ENCODE data around the gene ASF1A. TPM values are rescaled to one million over a fixed set of nuclear protein-coding genes. Genes with fewer than 3 reads are reported as not detected.

Gene ASF1A
- polyA plus RNA-seq, 1 donor = 20.1 TPM

DNA sequence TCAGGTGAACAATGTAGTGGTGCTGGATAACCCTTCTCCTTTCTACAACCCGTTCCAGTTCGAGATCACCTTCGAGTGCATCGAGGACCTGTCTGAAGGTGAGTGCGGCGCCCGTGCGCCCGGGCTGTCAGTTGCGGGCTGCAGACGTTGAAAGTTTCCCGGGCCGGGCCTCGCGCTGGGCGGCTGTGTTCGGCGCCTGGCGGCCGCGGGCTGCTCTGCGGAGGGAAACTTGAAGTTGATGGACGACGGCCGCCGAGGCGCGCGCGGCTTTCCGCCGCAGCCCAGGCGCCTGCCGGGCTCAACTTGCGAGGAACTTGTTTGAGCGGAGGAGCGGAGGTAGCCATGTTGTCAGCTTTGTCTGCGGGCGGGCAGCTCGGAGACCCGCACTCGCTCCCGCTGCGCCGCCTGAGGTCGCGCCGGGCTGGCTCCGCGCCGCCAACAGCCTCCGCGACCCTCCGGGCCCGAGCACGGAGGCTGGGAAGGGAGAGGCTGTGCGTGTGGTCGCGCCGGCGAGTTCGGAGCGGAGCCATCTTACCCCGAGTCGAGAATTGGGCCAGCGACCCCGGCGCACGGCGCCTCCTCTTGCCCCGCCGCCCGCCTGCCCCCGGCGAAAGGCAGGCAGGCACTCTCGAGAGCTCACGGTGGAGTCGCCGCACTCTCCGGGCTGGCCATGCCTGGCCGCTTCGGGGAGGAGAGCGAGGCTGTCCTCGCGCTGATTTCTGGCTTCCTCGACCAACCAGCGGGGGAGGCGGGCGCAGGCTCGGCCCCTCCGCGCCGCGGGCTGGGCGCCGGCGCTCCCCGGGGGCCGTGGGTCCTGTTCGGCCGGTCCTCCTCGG is 691 bp downstream of the ASF1A start:
- DNase-seq = peak; percentile 37 to 76
- Histone ChIP-seq H3K9me3 (ENCODE audit: control insufficient read depth, low read depth, low read length) (no peaks in the 10 kb centered on the region), H3K27ac (ENCODE audit: low read length) (peak overlapping the region; percentile 90), H3K27me3 (ENCODE audit: control insufficient read depth, insufficient read depth, low read length) (no peaks in the 10 kb centered on the region), H3K36me3 (ENCODE audit: control insufficient read depth, insufficient read depth, low read length) (peaks cover 8% of the 10 kb centered on the region), H3K4me1 (ENCODE audit: control insufficient read depth, insufficient read depth, low read length) (no peaks in the 10 kb centered on the region), H3K4me3 (ENCODE audit: low read length) (peak overlapping the region; percentile 92)
- no CpG with 5 or more reads among the region's 102 CpGs for WGBS (ENCODE audit: insufficient coverage, low lambda C conversion rate)

DNA sequence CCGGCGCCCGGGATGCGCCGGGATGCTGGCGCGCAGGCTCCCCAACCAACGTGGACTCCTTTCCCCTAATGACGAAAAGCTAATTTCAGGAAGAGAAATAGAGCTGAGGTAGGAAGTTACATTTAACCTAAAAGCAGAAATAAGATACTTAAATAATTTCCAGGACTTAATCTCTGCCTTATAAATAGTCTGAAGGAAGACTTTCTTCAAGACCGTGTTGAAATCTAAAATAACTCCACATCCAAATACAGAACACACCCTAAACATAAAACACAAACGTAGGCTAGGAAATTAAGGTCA is 1.3 kb downstream of the ASF1A start:
- Histone ChIP-seq H3K4me3 (ENCODE audit: low read length) (peak overlapping the region; percentile 92), H3K4me1 (ENCODE audit: control insufficient read depth, insufficient read depth, low read length) (no peaks in the 10 kb centered on the region), H3K9me3 (ENCODE audit: control insufficient read depth, low read depth, low read length) (no peaks in the 10 kb centered on the region), H3K27ac (ENCODE audit: low read length) (peak overlapping the region; percentile 90), H3K36me3 (ENCODE audit: control insufficient read depth, insufficient read depth, low read length) (peaks cover 8% of the 10 kb centered on the region), H3K27me3 (ENCODE audit: control insufficient read depth, insufficient read depth, low read length) (no peaks in the 10 kb centered on the region)
- 0% methylated on average over 1 of the region's 11 CpGs for WGBS (ENCODE audit: insufficient coverage, low lambda C conversion rate)
- no peak for DNase-seq

DNA sequence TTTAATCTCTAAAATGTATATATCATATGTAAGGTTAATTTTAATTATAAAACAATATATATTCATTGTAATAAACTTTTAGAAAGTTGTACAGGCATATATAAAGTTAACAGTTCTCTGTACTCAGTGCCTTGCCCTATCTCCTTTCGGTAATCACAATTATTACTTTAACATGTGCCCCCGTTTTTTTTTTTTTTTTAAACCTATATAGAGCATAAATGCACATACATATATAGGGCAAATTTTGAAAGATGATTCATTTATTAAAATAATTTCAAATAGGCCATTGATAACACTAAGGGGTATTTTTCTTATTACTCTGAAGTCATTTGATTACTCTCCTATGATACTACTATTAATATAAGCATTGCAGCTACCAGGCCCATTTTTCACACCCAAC is 1.9 kb downstream of the ASF1A start:
- Histone ChIP-seq H3K9me3 (ENCODE audit: control insufficient read depth, low read depth, low read length) (no peaks in the 10 kb centered on the region), H3K36me3 (ENCODE audit: control insufficient read depth, insufficient read depth, low read length) (peaks cover 8% of the 10 kb centered on the region), H3K27ac (ENCODE audit: low read length) (no peak overlapping the region), H3K4me1 (ENCODE audit: control insufficient read depth, insufficient read depth, low read length) (no peaks in the 10 kb centered on the region), H3K27me3 (ENCODE audit: control insufficient read depth, insufficient read depth, low read length) (no peaks in the 10 kb centered on the region), H3K4me3 (ENCODE audit: low read length) (no peak overlapping the region)
- no CpG with 5 or more reads among the region's 2 CpGs for WGBS (ENCODE audit: insufficient coverage, low lambda C conversion rate)
- no peak for DNase-seq

DNA sequence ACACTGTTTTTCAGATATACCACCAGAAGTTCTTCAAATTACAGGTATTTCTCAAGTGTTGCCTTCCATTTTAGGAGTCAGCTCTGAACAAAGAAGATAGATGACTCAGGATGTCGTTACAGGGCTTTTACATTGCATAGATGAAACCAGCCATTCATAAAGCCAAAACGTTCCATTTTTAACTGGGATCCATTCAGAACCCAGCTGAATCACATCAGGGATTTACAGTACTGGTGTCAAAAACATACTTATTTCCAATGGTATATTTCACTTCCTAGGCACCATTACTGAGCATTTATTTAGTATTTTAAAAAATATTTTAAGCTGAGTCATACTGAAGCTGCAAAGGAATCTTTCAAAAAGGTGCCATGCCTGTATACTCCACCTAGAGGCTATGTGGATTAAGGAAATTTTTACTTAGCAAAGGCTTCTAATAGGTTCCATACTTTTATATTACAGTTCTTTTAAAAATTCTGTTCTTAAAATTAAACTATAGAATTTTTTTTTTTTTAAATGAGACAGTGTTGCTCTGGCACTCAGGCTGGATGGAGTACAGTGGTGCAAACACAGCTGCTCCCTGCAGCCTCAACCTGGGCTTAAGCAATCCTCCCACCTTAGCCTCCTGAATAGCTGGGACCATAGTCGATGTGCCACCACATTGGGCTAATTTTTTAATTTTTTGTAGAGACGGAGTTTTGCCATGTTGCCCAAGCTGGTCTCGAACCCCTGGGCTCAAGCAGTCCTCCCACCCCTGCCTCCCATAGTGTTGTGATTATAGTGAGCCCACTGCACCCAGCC is 2.6 kb downstream of the ASF1A start:
- Histone ChIP-seq H3K9me3 (ENCODE audit: control insufficient read depth, low read depth, low read length) (no peaks in the 10 kb centered on the region), H3K36me3 (ENCODE audit: control insufficient read depth, insufficient read depth, low read length) (peaks cover 8% of the 10 kb centered on the region), H3K27me3 (ENCODE audit: control insufficient read depth, insufficient read depth, low read length) (no peaks in the 10 kb centered on the region), H3K4me3 (ENCODE audit: low read length) (no peak overlapping the region), H3K27ac (ENCODE audit: low read length) (no peak overlapping the region), H3K4me1 (ENCODE audit: control insufficient read depth, insufficient read depth, low read length) (no peaks in the 10 kb centered on the region)
- no CpG with 5 or more reads among the region's 5 CpGs for WGBS (ENCODE audit: insufficient coverage, low lambda C conversion rate)
- DNase-seq = peak in 1 of 2 donors; percentile 11

DNA sequence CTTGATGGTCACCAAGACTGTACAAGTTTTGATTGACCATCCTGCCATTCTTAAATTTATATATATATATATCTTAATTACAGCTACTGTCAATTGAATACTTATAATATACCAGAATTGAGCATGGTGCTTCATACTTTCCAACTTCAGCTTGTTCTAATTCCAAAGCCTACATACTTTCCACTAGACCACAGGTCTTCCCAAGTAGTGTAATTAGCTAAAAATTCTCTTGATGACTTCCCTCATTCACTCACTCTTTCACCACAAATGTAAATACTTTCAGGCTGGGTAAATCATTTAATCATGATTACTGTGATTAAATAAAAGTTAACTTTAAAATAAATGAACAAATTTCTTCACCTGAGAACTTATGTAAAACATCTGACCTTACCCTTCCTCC is 3.4 kb downstream of the ASF1A start:
- no peaks in the 10 kb centered on the region for H3K4me1 ChIP-seq (ENCODE audit: control insufficient read depth, insufficient read depth, low read length)
- no peak for DNase-seq
- H3K4me3 ChIP-seq (ENCODE audit: low read length) = no peak overlapping the region
- no peak overlapping the region for H3K27ac ChIP-seq (ENCODE audit: low read length)
- no peaks in the 10 kb centered on the region for H3K9me3 ChIP-seq (ENCODE audit: control insufficient read depth, low read depth, low read length)
- H3K36me3 ChIP-seq (ENCODE audit: control insufficient read depth, insufficient read depth, low read length) = peaks cover 16% of the 10 kb centered on the region
- no peaks in the 10 kb centered on the region for H3K27me3 ChIP-seq (ENCODE audit: control insufficient read depth, insufficient read depth, low read length)

DNA sequence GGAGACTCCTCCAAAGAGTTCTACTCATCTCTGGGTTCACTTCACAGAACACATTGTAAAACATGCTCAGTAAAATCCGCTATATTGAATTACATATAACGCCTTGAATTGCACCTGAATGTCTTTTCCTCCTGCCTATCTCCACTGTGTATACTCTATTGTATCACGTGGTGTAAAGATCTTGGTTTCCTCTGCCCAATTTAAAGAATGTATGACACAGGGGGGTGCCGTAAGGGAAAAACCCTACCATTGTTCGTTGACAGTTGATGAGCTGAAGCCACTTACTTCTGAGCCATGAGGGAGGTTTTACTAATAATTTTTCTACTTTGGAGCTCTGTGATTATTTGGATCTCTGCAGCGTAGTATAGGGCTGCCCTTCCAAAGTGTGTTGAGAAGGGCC is 6.0 kb downstream of the ASF1A start:
- no peak overlapping the region for H3K27ac ChIP-seq (ENCODE audit: low read length)
- DNase-seq = no peak
- WGBS (ENCODE audit: insufficient coverage, low lambda C conversion rate) = no CpG with 5 or more reads among the region's 6 CpGs
- H3K4me3 ChIP-seq (ENCODE audit: low read length) = no peak overlapping the region
- H3K27me3 ChIP-seq (ENCODE audit: control insufficient read depth, insufficient read depth, low read length) = no peaks in the 10 kb centered on the region
- H3K9me3 ChIP-seq (ENCODE audit: control insufficient read depth, low read depth, low read length) = no peaks in the 10 kb centered on the region
- no peaks in the 10 kb centered on the region for H3K4me1 ChIP-seq (ENCODE audit: control insufficient read depth, insufficient read depth, low read length)
- H3K36me3 ChIP-seq (ENCODE audit: control insufficient read depth, insufficient read depth, low read length) = peaks cover 28% of the 10 kb centered on the region

DNA sequence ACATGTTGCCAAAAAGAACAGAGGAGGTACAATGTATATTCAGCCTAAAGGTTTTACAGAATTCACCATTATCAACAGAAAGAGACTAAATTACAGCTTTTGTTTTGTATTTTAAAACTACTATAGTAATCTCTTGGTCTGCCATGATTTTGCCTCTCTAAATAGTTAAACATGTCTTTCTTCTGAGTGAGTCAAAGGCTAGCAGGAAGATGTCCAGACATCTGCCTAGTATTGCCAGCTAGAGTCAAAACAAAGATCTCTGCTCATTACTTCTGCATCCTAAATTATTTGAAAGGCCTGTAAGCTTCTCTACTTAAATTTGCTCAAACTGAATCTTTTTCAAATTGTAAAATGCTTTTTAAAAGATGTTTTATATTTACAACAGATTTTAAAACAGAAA is 8.8 kb downstream of the ASF1A start:
- no peaks in the 10 kb centered on the region for H3K4me1 ChIP-seq (ENCODE audit: control insufficient read depth, insufficient read depth, low read length)
- no peaks in the 10 kb centered on the region for H3K27me3 ChIP-seq (ENCODE audit: control insufficient read depth, insufficient read depth, low read length)
- H3K9me3 ChIP-seq (ENCODE audit: control insufficient read depth, low read depth, low read length) = no peaks in the 10 kb centered on the region
- peaks cover 41% of the 10 kb centered on the region for H3K36me3 ChIP-seq (ENCODE audit: control insufficient read depth, insufficient read depth, low read length)
- no peak overlapping the region for H3K27ac ChIP-seq (ENCODE audit: low read length)
- no peak for DNase-seq
- no peak overlapping the region for H3K4me3 ChIP-seq (ENCODE audit: low read length)

DNA sequence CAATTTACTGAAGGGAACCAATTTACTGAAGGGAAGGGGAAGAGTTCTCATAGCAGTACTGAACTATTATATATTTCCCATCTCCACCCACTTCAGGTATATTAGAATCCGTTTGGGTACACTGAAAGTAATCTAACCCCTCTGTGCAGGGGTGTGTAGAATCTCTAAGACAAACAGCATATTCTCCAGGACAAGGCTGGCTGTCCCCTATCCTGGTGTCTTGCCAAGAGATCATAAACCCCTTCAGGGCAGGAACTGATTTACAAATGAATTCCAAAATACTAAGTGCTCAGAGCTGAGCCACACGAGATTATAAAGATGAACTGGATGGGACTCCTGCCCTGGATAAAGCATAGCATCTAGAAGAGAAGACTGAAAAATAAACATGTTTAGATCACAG is 9.2 kb downstream of the ASF1A start:
- H3K36me3 ChIP-seq (ENCODE audit: control insufficient read depth, insufficient read depth, low read length) = peaks cover 44% of the 10 kb centered on the region

DNA sequence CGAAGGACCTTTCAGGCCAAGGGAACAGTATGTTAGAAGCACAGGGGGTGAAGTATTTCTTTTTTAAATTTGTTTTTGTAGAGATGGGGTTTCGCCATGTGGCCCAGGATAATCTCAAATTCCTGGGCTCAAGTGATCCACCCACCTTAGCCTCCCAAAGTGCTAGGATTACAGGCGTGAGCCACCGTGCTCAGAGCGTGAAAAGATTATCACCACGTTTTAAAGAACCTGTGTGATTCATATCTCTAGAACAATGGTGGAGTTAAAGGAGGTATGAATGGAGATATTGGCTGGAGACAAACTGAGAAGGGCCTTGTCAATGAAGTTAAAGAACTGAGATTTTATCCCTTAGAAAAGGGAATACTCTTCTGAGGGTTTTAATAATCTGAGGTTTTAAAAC is 9.7 kb downstream of the ASF1A start:
- Histone ChIP-seq H3K27ac (ENCODE audit: low read length) (no peak overlapping the region), H3K4me1 (ENCODE audit: control insufficient read depth, insufficient read depth, low read length) (no peaks in the 10 kb centered on the region), H3K4me3 (ENCODE audit: low read length) (no peak overlapping the region), H3K27me3 (ENCODE audit: control insufficient read depth, insufficient read depth, low read length) (no peaks in the 10 kb centered on the region), H3K36me3 (ENCODE audit: control insufficient read depth, insufficient read depth, low read length) (peaks cover 44% of the 10 kb centered on the region), H3K9me3 (ENCODE audit: control insufficient read depth, low read depth, low read length) (no peaks in the 10 kb centered on the region)
- WGBS (ENCODE audit: insufficient coverage, low lambda C conversion rate) = 85% methylated on average over 3 of the region's 6 CpGs
- no peak for DNase-seq

More for the DNA sequence above, 9.2 kb downstream of the ASF1A start:
- no peaks in the 10 kb centered on the region for H3K4me1 ChIP-seq (ENCODE audit: control insufficient read depth, insufficient read depth, low read length)
- H3K9me3 ChIP-seq (ENCODE audit: control insufficient read depth, low read depth, low read length) = no peaks in the 10 kb centered on the region
- no peaks in the 10 kb centered on the region for H3K27me3 ChIP-seq (ENCODE audit: control insufficient read depth, insufficient read depth, low read length)
- H3K4me3 ChIP-seq (ENCODE audit: low read length) = no peak overlapping the region
- no peak for DNase-seq
- no peak overlapping the region for H3K27ac ChIP-seq (ENCODE audit: low read length)
- WGBS (ENCODE audit: insufficient coverage, low lambda C conversion rate) = no CpG with 5 or more reads among the region's 2 CpGs

DNA sequence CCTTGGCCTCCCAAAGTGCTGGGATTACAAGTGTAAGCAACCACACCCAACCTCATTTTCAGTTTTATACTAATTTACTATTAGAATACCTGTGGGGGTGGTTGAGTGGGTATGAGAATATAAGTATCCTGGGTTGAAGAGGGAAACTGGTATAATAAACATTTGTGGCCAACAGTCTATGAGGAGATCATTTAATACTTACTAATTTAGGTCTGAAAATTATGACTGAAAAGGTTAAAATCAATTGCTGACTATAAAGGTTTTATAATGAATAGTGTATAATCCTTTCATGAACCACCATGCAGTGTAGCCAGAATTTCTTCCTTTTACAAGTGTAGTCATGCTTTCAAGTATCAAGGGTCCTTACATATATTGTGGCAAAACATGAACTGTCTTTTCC is 11.1 kb downstream of the ASF1A start:
- H3K9me3 ChIP-seq (ENCODE audit: control insufficient read depth, low read depth, low read length) = no peaks in the 10 kb centered on the region
- no peaks in the 10 kb centered on the region for H3K27me3 ChIP-seq (ENCODE audit: control insufficient read depth, insufficient read depth, low read length)
- H3K4me3 ChIP-seq (ENCODE audit: low read length) = no peak overlapping the region
- DNase-seq = no peak
- no peaks in the 10 kb centered on the region for H3K4me1 ChIP-seq (ENCODE audit: control insufficient read depth, insufficient read depth, low read length)
- no peak overlapping the region for H3K27ac ChIP-seq (ENCODE audit: low read length)
- H3K36me3 ChIP-seq (ENCODE audit: control insufficient read depth, insufficient read depth, low read length) = peaks cover 41% of the 10 kb centered on the region

DNA sequence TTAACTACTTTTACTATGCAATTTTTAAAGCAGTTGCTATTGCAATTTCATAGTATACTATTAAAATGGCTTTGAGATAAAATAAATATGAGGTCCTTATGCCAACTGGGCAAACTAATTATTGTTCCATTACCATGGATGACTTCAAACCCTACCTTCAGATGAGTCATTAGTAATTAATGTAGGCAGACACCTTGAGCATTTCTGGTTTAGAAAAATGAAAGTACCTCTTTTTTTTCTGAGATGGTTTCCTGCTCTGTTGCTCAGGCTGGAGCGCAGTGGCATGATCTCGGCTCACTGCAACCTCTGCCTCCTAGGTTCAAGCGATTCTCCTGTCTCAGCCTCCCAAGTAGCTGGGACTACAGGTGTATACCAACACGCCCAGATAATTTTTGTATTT is 11.9 kb downstream of the ASF1A start:
- H3K4me3 ChIP-seq (ENCODE audit: low read length) = no peak overlapping the region
- no peak overlapping the region for H3K27ac ChIP-seq (ENCODE audit: low read length)
- peaks cover 46% of the 10 kb centered on the region for H3K36me3 ChIP-seq (ENCODE audit: control insufficient read depth, insufficient read depth, low read length)
- H3K27me3 ChIP-seq (ENCODE audit: control insufficient read depth, insufficient read depth, low read length) = no peaks in the 10 kb centered on the region
- H3K9me3 ChIP-seq (ENCODE audit: control insufficient read depth, low read depth, low read length) = no peaks in the 10 kb centered on the region
- no CpG with 5 or more reads among the region's 4 CpGs for WGBS (ENCODE audit: insufficient coverage, low lambda C conversion rate)
- no peaks in the 10 kb centered on the region for H3K4me1 ChIP-seq (ENCODE audit: control insufficient read depth, insufficient read depth, low read length)
- DNase-seq = no peak
